Psoas muscle (tissue), 8 donors: ENCODE measurements around the gene SGPP1. TPM values are rescaled to one million over a fixed set of nuclear protein-coding genes. Genes with fewer than 3 reads are reported as not detected.

Experiments
- ATAC-seq, 4 donors: fragments of 200-7000 bp; cut with Tn5 transposase; one replicate each; pipeline ENCODE4 v1.9.1; 2020; ENCODE audit warnings: moderate library complexity in 3 of 4, mild to moderate bottlenecking in 2 of 4
- DNase-seq, 2 donors: peaks; one replicate each; pipeline ENCODE4 v3.0.0-alpha.2; 2020
- H3K27ac ChIP-seq: fragments of 200-600 bp; one replicate; pipeline ENCODE4 v1.8.0; 2022
- H3K27me3 ChIP-seq, 3 donors: fragments of 200-600 bp in 1 of 3; one replicate each; pipeline versions ENCODE4 v1.6.1 to v1.8.0; 2013 to 2022; ENCODE audit warnings: low read length in 2 of 3, mild to moderate bottlenecking in 2 of 3, moderate library complexity in 1 of 3; ENCODE audit not compliant: insufficient read depth in 3 of 3
- H3K36me3 ChIP-seq, 2 donors: fragments of 200-600 bp in 1 of 2; one replicate each; pipeline versions ENCODE4 v1.6.1 to v1.8.0; 2013 to 2022; ENCODE audit warnings: low read depth in 1 of 2, mild to moderate bottlenecking in 1 of 2, moderate library complexity in 1 of 2; ENCODE audit not compliant: insufficient read depth in 1 of 2
- H3K4me1 ChIP-seq: fragments of 200-600 bp; one replicate; pipeline ENCODE4 v1.8.0; 2022
- H3K4me3 ChIP-seq: fragments of 200-600 bp; one replicate; pipeline ENCODE4 v1.8.0; 2022; ENCODE audit warnings: mild to moderate bottlenecking
- H3K9me3 ChIP-seq: fragments of 200-600 bp; one replicate; pipeline ENCODE4 v1.8.0; 2022
- WGBS, 3 donors: extraction: QIAGEN DNeasy Blood & Tissue Kit; methylation state at CpG; one replicate each; pipeline versions ENCODE4 v1.1.6 to v1.1.7; 2013; 5-methylcytosine and 5-hydroxymethylcytosine counted together
- intact Hi-C, 2 donors: fragments of 100-400 bp; cut with DNase I; formaldehyde crosslinking; loops; one replicate each; pipeline versions ENCODE4 v1.11.0 to v1.14.2; 2022
- polyA plus RNA-seq, 3 donors: library from polyadenylated mRNA; stranded (reverse); fragments of 200-250 nt; gene quantifications; one replicate each; pipeline ENCODE4 v1.2.3, GENCODE V29; 2013
- total RNA-seq, 4 donors: library from RNA; stranded (reverse); fragmentation: NEBNext Ultra II Directional in 2 of 4; extraction: Animal tissue kit (Norgen Biotek cat#: 25700) in 2 of 4; gene quantifications; one replicate each; pipeline versions ENCODE4 v1.2.1 to v1.2.4, GENCODE V29; 2021 to 2023
- TF ChIP-seq, protein P1 (sequence below): fragments of 200-600 bp; IDR thresholded peaks from one replicate; pipeline ENCODE4 v1.8.0; 2022; ENCODE audit warnings: antibody characterized with exemption
- donor health status: healthy with polysubstance abuse.
- donor health status: DM: no; HTN: no; CAD: no; lungs with moderate emphysema.
- donor health status: Bipolar disorder and iron deficiency.
- donor health status: healthy.
- donor health status: DM: yes; HTN: yes; CAD: no.
- donor health status: DM: no; HTN: no; CAD: no.
- donor health status: DM: no; HTN: no; CAD: no.
- donor health status: DM: yes; HTN: yes; CAD: no.

Gene SGPP1
- total and polyA plus RNA-seq, 7 donors = 3.1 to 7.6 (median 4.7) TPM

DNA sequence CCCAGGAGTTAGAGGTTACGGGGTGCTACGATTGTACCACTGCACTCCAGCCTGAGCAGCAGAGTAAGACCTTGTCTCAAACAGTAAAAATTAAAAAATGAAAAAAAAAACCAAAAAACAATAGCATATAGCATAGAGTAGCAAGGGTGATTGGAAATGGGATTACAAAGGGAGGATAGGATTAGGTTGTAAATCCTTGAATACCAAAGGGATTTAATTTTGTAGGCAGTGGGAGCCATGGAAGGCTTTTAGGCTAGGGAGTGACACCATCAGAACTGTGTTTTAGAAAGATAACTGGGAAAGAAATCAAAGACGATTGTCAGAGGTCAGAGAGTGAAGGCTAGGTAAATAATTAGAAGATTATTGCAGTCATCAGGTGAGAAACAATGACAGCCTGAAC, 2.8 kb upstream of the SGPP1 start:
- WGBS, 3 donors = 77 to 80% (median 80%) methylated on average over 3 of the region's 3 CpGs
- TF ChIP-seq, protein P1, sequence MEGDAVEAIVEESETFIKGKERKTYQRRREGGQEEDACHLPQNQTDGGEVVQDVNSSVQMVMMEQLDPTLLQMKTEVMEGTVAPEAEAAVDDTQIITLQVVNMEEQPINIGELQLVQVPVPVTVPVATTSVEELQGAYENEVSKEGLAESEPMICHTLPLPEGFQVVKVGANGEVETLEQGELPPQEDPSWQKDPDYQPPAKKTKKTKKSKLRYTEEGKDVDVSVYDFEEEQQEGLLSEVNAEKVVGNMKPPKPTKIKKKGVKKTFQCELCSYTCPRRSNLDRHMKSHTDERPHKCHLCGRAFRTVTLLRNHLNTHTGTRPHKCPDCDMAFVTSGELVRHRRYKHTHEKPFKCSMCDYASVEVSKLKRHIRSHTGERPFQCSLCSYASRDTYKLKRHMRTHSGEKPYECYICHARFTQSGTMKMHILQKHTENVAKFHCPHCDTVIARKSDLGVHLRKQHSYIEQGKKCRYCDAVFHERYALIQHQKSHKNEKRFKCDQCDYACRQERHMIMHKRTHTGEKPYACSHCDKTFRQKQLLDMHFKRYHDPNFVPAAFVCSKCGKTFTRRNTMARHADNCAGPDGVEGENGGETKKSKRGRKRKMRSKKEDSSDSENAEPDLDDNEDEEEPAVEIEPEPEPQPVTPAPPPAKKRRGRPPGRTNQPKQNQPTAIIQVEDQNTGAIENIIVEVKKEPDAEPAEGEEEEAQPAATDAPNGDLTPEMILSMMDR = no peak

DNA sequence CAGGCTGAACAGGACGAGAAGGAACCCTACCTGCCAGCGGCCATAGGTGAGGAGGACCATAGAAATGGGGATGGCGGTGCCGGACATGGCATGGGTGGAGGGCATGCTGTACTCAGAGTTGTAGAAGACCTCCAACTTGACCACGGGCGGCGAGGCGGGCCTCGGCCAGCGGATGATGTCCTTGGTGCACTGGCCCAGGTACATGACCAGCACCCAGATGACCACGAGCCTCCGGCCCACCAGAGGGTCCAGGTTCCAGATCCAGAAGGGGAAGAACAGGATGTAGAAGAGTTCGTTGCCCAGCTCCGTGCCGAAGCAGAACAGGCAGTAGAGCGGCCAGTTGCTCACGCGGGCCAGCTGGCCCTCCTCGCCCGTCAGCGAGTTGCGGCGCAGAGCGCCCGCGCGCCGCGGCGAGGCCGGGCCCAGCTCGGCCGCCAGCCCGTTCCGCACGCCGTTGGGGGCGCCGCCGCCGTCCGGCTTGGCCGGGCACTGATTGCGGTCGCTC, 582 bp downstream of the SGPP1 start:
- DNase-seq = peak; percentile 52 to 73
- Histone ChIP-seq H3K27me3 (no peaks in the 10 kb centered on the region), H3K9me3 (no peaks in the 10 kb centered on the region), H3K36me3 (peaks cover 0 to 3% of the 10 kb centered on the region in 2 donors), H3K4me1 (peaks cover 18% of the 10 kb centered on the region), H3K27ac (peak overlapping the region; percentile 91), H3K4me3 (peak overlapping the region; percentile 99)
- TF ChIP-seq, protein P1 = no peak
- intact Hi-C loops = loop anchor here in 1 of 2 donors (5.0 kb wide), 1 partner anchor 85 kb away; the partner anchor contains the start of gene WDR89
- ATAC-seq = peak; percentile 79 to 85 (median 82)
- WGBS, 3 donors = 0 to 1% (median 0%) methylated on average over 30 to 45 of the region's 45 CpGs

More for the DNA sequence above, 2.8 kb upstream of the SGPP1 start:
- ATAC-seq = no peak
- Histone ChIP-seq H3K4me1 (peaks cover 15% of the 10 kb centered on the region), H3K36me3 (no peaks in the 10 kb centered on the region), H3K4me3 (no peak overlapping the region), H3K27me3 (no peaks in the 10 kb centered on the region), H3K27ac (no peak overlapping the region), H3K9me3 (no peaks in the 10 kb centered on the region)
- DNase-seq = no peak
- intact Hi-C loops = no loop called here

DNA sequence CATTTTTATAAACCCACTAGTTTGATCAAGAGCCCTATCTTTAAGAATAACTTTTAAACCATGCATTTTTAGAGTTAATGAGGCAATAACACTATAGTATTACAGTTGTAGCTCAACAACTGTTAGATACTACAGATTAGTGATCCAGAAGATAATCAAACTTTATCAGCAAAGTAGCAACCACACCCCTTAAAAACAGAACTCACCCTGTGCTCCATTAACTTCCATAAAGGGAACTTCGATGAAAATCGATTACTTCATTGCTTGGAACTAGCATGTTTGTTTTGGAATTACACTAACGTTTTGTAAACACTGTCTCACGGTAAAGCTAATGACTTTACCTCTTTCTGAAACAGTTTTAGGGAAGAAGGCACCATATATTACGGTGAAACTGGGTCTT, 1.4 kb downstream of the SGPP1 start:
- no peaks in the 10 kb centered on the region for H3K9me3 ChIP-seq
- peaks cover 0 to 3% of the 10 kb centered on the region in 2 donors for H3K36me3 ChIP-seq
- 6 to 12% (median 8%) methylated on average over 5 of the region's 5 CpGs for WGBS, 3 donors
- intact Hi-C loops = loop anchor here in 1 of 2 donors (5.0 kb wide), 1 partner anchor 84 kb away; the partner anchor contains the start of gene WDR89
- peak overlapping the region; percentile 99 for H3K4me3 ChIP-seq
- H3K27ac ChIP-seq = peak overlapping the region; percentile 91
- DNase-seq (no peak), ATAC-seq (no peak)
- H3K27me3 ChIP-seq = no peaks in the 10 kb centered on the region
- H3K4me1 ChIP-seq = peaks cover 18% of the 10 kb centered on the region
- TF ChIP-seq, protein P1 = no peak

DNA sequence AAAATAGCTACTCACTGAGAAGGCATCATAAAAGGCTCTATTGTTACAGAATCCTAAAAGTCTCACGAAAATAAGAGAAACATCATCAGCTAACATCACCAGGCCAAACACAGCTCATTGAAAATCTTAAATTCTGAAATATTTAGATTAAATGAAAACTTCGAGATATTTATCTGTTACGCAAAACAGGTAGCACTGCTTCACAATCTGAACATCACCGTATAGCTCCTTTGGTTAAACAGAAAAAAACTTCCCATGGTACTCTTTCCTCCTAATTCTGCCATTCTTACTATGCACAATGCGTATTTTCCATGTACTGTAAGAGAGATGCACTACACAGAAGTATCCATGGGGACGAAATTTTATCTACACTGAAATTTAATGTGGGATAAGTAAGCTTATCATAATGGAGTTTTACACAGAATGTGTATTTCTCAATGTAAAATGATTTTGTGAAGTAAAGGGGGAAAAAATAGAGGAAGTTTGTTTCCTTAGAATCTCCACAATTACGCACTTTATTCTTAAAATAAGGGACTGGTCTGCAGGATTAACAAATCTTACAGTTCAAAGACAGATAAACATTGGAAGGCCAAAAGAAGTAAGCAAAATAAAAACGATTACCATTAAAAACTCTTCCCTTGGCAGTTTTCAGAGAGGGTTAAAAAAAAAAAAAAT, 1.9 kb downstream of the SGPP1 start:
- peaks cover 18% of the 10 kb centered on the region for H3K4me1 ChIP-seq
- no peak for ATAC-seq
- no peaks in the 10 kb centered on the region for H3K9me3 ChIP-seq
- TF ChIP-seq, protein P1 = no peak
- intact Hi-C loops = loop anchor here in 1 of 2 donors (5.0 kb wide), 1 partner anchor 84 kb away; the partner anchor contains the start of gene WDR89
- 73 to 79% (median 75%) methylated on average over 8 of the region's 8 CpGs for WGBS, 3 donors
- no peak for DNase-seq
- H3K4me3 ChIP-seq = peak overlapping the region; percentile 99
- peaks cover 0 to 5% of the 10 kb centered on the region in 2 donors for H3K36me3 ChIP-seq
- H3K27me3 ChIP-seq = no peaks in the 10 kb centered on the region
- no peak overlapping the region for H3K27ac ChIP-seq
